Right renal pelvis (tissue), 4 donors: Measurements from ENCODE around the gene RREB1. TPM values are rescaled to one million over a fixed set of nuclear protein-coding genes. Genes with fewer than 3 reads are reported as not detected.

ENCODE experiments used
- DNase-seq, 4 donors: peaks; one replicate each; pipeline ENCODE4 v3.0.0-alpha.2; 2013; ENCODE audit warnings: low read depth in 4 of 4, low spot score in 3 of 4, missing footprints in 1 of 4
- polyA plus RNA-seq, 4 donors: library from polyadenylated mRNA; unstranded; fragments of 120-200 nt; gene quantifications; one replicate each; pipeline ENCODE4 v1.2.1, GENCODE V29; 2013; ENCODE audit not compliant: insufficient read length in 4 of 4

RREB1 gene
- polyA plus RNA-seq, 4 donors, result 19.8 to 24.3 (median 22.0) TPM

- no peak for DNase-seq
Observed at GRCh38 chr6:7124114-7124513, 16.4 kb downstream of the RREB1 start.

GRCh38 chr6:7124636-7125035 is 16.9 kb downstream of the RREB1 start:
- DNase-seq, result no peak

- no peak for DNase-seq
Observed at GRCh38 chr6:7125290-7125689, 17.5 kb downstream of the RREB1 start.

- DNase-seq, result no peak
Observed at GRCh38 chr6:7126754-7127153, 19.0 kb downstream of the RREB1 start.

- DNase-seq, result no peak
Observed at GRCh38 chr6:7127680-7128079, 19.9 kb downstream of the RREB1 start.

GRCh38 chr6:7129360-7129759 is 21.6 kb downstream of the RREB1 start:
- no peak for DNase-seq

- no peak for DNase-seq
Observed at GRCh38 chr6:7129784-7130569, 22.2 kb downstream of the RREB1 start.

- no peak for DNase-seq
Observed at GRCh38 chr6:7131390-7131789, 23.6 kb downstream of the RREB1 start.

GRCh38 chr6:7132398-7133035 is 24.8 kb downstream of the RREB1 start:
- DNase-seq, result no peak

- DNase-seq, result no peak
Observed at GRCh38 chr6:7134999-7135745, 27.4 kb downstream of the RREB1 start.

GRCh38 chr6:7135755-7136154 is 28.0 kb downstream of the RREB1 start:
- DNase-seq, result no peak

GRCh38 chr6:7136859-7137334 is 29.1 kb downstream of the RREB1 start:
- DNase-seq, result no peak

GRCh38 chr6:7137335-7138045 is 29.7 kb downstream of the RREB1 start:
- DNase-seq, result no peak

GRCh38 chr6:7138046-7138531 is 30.3 kb downstream of the RREB1 start:
- DNase-seq, result no peak

GRCh38 chr6:7138921-7139358 is 31.2 kb downstream of the RREB1 start:
- no peak for DNase-seq

- DNase-seq, result no peak
Observed at GRCh38 chr6:7139835-7140470, 32.2 kb downstream of the RREB1 start.

- DNase-seq, result peak in 1 of 4 donors; percentile 70
Observed at GRCh38 chr6:7140631-7141378, 33.0 kb downstream of the RREB1 start.

GRCh38 chr6:7142228-7142801 is 34.6 kb downstream of the RREB1 start:
- DNase-seq, result no peak

GRCh38 chr6:7142918-7143475 is 35.2 kb downstream of the RREB1 start:
- DNase-seq, result no peak
